IPS DF 19.7 (cell line): ENCODE data around the gene TMED7.
"Not testable (repeated sequence)": the region's sequence is repeated elsewhere in the genome, so short reads cannot be mapped to it uniquely, and the experiment has no call there.

Source experiments
- DNase-seq: peaks from one replicate; pipeline ENCODE4 v3.0.0-alpha.2; 2013; ENCODE audit warnings: low read depth, low spot score

The TMED7 gene

DNA sequence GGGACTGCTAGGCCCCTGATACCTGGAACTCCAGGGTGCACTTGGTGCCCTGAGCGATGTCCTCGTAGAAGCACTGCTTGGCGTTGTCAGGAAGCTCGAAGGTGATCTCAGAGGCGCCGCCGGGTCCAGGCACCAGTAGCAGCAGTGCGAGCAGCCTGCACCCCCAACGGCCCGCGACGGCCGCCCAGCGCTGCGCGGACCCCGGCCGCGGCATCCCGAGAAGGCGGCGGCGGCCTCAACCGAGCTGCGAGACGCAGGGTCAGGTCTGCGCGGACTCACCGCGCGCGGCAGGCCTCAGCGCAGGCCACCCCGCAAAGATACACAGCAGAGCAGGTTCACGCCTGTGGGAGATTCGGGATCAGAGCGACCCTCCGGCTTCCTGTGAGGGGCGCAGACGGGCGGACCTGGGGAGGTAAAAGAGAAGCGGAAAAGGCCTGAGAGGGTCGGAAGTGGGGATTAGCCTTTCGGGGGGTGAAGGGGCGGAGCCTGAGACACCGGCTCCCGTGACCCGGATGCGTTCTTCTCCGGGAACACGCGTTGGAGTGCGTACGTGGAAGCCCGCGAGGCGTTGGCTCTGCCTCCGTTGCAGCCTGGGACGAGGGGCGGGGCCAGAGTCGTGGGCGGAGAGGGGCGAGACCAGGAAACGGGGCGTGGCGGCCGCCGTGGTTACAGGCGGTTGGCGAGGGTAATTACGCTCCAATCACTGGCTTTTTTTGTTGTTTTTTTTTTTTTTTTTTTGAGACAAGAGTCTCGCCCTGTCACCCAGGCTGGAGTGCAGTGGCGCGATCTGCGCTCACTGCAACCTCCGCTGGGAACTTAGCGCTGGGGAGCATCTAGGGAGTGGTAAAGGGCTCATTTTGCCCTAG is at the start of gene TMED7:
TMED7 (minus strand) TSS at position 458 of the 866 bp plus-strand sequence; CDS start at position 214, 244 bp downstream.
- DNase-seq: peak; percentile 86

DNA sequence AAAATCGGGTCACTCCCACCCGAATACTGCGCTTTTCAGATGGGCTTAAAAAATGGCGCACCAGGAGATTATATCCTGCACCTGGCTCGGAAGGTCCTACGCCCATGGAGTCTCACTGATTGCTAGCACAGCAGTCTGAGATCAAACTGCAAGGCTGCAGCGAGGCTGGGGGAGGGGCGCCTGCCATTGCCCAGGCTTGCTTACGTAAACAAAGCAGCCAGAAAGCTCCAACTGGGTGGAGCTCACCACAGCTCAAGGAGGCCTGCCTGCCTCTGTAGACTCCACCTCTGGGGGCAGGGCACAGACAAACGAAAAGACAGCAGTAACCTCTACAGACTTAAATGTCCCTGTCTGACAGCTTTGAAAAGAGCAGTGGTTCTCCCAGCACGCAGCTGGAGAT is 48.9 kb upstream of the TMED7 start:
- DNase-seq: not testable (repeated sequence)

DNA sequence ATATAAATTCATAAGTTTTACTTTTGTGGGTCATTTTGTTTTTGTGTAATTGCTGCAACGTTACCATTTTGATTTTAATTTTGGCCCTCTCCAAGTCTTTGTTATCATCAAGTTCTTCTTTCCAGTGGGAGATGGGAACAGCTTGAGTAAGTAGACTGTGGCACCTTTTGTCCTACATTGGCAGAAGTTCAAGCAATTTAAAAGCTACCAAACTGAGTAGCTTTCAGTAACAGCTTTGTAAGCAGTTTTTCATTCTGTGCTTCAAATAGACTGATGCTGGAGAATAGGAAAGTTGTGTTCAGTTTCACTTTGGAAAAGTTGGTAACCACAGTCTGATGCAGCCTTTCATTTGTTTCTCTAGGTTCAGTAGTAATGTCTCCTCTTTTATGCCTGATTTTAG is 47.8 kb upstream of the TMED7 start:
- no peak for DNase-seq

DNA sequence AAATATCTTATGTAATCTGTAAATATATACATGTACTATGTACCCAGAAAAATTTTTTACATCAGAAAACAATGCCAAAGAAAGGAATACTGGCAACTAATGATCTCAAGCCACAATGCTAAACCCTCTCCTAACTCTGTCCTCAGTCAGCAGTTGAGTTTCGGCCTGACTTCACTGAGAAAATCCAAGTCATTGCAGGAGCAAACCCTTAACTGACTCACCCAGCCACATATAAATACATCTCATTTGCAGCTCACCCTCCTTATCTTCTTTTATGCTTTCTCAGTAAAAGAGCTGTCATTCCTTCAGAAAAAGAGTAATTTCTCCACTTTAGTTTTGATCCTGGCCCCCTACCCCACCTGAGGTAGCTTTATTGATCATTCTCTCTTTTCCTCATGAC is 46.1 kb upstream of the TMED7 start:
- no peak for DNase-seq

DNA sequence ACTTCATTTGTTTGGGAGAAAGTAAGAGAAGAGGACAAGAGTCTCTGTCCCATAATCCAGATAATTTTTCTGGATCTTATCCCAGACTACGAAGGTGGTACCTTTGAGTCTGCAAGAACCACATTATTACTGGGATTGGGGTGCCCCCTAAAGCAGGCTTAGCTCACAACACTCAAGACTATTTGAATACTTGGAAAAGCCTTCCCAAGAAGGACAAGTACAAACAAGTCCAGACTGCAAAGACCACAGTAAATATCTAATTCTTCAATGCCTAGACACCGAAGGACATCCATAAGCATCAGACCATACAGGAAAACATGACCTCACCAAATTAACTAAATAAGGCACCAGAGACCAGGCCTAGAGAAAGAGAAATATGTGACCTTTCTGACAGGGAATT is 40.2 kb upstream of the TMED7 start:
- DNase-seq: no peak

DNA sequence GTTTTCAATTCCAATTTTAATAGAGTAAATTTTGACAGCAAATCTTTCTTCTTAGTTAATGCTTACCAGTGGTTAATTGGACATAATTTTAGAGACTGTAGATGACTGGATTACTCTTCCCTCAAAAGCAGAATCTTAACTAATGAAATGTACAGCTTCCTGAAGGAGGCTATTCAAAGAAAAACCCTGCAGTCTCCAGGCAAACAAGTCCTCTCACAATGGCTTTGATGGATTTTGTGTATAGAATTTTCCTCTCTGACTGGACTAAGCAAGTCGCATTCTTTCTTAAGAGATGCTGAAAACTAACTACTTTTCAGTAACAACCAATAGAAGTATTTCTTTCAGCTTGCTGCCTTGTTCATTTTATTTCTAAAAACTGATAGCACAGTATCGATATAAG is 35.7 kb upstream of the TMED7 start:
- DNase-seq: no peak

DNA sequence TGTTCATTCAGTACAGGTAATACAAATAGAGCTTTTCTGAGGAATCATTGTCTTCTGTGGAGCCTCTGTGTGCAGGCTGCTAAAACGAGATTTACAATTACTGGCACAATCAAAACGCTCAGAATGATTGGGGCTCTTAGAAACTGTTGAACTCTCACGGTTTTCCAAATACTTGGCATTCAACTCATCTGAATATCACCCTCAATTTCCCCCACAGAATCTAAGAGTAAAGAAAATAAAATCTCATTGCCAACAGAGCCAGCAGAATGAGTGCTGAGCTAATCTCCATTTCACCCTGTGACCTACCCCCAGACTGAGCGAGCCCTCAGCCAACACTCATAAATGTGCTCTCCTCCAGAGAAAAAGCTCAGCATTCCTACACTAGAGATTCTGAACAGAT is 35.3 kb upstream of the TMED7 start:
- no peak for DNase-seq

DNA sequence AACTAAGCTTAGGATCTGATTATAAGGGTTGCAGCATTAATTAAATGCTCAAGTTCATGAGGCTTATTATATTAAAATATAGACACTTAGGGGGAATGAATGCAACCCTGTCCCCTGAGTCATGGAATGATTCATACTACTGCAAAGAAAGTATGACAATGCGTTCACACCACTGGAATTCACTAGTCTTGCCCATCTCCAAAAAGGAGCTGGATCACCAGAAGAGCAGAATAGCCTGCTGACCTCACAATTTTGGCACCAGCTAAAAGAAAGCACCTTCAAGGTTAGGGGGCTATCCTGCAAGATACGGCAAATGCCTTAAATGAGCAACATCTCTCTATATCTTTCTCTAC is 32.0 kb upstream of the TMED7 start:
- DNase-seq: no peak

DNA sequence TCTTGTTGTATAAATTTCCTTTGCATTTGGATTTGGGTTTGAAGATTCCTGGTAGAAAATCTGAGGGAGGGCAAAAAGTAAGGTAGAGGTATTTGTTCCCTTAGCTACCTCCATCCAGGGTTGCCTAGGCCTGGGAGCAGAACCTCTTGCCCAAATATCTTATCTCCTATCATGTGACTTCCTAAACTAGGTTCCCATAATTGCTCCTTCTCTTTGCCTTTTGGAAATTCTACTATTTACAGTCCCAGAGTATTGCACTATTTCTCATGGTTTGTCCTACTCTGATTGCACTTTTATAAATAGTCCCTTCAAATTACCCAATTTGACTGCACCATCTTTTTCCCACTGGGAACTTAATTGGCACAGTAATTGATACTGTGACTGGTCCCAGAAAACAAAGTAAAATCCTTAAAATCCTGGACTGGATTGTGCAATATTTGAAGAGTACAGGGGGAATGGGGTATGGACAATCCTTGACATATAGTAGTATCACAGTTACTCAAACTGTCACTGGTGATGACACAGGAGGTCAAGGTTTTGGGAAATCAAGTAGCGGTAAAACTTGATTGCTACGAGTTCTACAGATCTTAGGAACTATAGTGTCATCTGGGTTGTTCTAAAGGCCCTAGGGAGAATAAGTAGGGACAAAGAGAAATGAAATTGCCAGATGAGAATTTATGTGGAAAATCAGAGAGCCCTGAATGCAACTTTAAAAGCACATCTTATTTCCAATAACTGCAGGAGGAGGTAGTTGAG is 31.5 kb upstream of the TMED7 start:
- no peak for DNase-seq

DNA sequence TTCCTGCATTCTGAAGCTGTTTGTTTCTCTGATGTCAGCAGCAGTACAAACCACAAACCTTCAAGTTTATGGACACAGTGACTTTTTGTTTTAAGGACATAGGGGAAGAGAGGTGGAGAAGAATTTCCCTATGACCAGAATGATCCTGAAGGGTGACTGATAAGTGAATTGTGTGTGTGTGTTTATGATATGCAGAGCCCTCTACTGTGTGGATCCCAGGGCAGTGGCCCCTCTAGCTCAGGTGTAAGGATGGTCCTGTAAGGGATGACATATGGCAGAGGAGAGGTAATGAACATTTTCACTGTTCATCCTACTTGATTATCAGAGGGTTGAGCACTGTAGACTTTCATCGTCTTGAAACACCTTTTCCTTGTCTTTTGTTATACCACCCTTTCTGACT is 30.6 kb upstream of the TMED7 start:
- DNase-seq: no peak

DNA sequence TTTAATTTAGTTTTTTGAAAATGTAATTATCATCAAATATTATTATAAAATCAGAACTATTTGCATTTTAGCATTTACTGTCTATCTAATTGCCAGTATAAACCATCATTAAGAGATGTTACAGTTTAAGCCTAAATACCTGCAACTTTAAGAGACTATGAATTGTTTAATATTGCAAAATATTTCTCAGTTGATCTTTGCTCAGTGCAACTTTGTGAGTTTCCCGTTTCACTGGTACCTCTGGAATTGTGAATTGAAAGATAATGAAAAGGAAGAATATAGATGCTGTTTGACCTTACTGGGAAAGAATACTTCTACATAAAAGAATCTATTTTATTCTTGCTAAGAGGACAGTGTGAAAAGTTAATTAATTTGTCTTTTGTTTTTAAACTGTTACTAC is 30.2 kb upstream of the TMED7 start:
- DNase-seq: no peak

DNA sequence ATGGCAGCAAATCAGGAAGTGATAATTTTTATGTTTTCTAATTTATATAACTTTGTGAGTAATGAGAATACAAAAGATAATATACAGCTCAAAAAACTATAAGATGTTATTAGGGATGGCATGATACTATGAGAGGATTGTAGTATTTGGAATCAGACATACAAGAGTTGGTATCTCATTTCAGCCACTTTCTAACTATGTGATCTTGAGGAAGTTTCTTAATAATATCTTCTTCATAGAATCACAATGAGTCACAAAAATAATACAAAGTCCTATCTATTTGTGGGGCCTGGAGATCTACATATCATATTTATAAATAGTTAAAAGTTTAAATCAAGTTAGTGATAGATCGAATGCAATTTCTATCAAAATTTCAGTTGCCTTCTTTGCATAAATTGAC is 23.7 kb upstream of the TMED7 start:
- no peak for DNase-seq

DNA sequence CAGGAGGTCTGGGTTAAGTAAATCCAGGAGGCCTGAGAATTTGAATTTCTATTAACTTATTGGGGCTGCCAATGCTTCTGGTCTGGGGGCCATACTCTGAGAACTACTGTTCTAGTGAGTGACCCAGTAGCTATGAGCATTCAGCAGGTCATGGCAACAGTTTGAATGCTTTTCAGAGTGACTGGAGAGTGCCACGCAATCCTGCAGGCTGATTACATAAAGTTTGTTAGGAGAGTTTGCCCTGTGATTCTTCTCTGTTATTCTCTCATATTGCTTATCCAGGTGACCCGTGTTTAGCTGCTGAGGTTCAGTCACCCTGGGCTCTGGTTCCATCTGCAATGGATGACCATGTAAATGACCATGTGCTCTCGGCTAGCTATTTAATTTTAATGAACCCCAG is 22.2 kb upstream of the TMED7 start:
- no peak for DNase-seq

DNA sequence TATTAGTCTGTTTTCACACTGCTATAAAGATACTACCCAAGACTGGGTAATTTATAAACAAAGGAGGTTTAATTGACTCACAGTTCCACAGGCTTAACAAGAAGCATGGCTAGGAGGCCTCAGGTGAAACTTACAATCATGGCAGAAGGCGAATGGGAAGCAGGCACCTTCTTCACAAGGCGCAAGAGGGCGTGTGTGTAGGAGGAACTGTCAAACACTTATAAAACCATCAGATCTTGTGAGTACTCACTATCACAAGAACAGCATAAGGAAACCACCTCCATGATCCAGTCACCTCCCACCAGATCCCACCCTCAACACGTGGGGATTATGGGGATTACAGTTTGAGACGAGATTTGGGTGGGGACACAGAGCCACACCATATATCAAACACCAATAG is 19.6 kb upstream of the TMED7 start:
- not testable (repeated sequence) for DNase-seq

DNA sequence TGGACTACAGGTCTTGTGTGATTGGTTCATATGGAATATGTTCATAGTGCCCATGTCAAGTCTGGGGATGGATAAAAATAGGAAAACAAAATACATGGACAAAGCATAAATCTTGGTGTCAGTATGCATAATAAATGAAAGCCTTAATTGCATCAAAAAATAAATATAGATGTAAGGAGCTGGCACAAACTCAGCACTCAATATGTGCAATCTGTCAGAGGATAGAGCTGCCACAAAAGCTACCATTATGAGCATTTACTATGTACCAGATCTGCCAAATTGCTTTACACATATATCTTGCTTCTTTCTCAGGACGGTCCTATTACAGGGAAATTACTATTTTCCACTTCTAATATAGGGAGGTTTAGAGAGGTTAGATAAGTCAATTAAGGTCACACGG is 18.2 kb upstream of the TMED7 start:
- DNase-seq: no peak

DNA sequence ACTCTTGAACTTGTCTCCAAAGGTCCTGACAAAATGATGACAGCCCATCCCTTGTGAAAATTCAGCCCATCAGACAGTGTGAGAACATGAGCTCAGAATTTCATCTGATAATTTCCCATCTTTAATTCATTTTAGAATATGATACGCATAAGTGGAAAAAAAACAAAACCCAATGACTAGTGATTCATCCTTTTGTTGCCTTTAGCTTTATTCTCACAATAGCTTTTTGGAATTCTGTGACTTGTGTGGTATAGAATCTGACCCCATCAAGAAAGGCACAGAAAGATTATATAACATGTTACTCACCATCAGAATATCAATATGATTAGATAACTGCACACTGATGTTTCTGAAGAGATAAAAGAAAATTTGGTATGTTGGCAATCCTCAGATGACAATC is 16.1 kb upstream of the TMED7 start:
- no peak for DNase-seq

DNA sequence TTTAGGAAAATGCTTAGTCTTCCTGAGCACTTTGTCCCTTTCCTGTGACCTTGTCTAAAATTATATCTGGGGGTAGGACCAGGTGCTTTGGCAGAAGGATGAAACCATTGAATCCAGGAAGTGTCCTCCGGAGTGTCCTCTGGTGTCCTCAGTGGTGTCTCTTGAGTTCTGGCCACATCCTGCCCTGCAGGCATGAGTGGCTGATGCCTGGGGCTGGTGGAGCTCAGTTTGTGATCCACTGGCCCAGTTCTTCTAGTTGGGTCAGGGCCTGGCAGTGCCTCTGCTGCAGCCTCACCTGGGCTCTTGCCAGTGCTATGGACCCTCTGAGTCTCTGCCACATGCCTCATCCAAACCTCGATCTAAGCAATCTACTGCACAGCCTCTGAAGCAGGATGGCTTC is 14.4 kb upstream of the TMED7 start:
- no peak for DNase-seq

DNA sequence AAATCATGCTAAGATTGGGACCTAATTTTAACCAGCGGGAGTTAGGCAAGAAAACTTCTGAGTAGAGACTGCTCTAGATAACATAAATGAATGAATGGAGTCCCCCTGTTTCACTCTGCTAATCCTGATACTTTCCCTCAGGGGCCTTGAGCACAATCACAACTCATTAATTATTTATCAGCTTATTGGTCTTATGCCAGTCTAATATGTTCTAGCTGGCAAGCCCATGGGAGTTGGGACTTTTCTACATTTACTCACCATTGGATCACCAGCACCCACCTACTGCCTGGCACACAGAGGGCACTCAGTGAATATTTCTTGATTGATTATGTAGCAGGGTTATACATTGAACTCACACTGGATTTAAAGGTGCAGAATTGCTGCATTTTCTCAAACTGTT is 13.5 kb upstream of the TMED7 start:
- DNase-seq: no peak

DNA sequence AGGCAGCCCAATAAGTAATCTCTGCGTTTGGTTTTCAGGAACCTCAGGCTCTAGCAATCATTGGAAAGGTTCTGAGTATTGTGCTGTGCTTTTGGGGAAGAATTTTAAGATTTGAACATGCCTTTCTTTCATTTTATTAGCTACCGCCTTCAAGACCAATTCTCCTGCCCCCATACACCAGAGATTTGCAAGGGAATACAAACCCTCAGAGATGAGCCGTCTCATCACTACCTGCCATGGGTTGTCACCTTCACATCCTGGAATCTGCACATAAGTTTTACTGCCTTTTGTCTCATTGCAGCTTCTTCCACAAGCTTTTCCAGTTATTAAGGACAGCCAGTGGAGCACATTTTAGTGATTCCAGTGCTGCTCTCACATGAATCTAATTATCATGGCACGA is 11.7 kb upstream of the TMED7 start:
- no peak for DNase-seq

DNA sequence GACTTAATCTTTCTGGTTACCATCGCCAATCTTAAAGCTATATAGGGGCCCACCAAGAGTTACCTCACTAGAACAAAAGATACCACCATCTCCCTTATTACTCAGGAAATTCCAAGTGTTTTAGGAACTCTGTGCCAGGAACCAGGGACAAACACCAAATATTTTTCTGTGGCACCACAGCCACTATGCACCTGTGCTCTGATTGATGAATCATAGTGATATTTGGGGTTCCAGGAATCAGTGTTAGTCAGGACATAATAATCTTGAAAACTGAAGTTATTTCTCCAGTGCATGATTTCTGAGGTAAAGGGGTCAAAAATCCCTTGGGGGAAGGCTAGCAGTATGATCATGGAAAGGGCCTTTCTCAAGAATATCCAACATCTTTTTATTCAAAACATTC is 10.2 kb upstream of the TMED7 start:
- DNase-seq: no peak

DNA sequence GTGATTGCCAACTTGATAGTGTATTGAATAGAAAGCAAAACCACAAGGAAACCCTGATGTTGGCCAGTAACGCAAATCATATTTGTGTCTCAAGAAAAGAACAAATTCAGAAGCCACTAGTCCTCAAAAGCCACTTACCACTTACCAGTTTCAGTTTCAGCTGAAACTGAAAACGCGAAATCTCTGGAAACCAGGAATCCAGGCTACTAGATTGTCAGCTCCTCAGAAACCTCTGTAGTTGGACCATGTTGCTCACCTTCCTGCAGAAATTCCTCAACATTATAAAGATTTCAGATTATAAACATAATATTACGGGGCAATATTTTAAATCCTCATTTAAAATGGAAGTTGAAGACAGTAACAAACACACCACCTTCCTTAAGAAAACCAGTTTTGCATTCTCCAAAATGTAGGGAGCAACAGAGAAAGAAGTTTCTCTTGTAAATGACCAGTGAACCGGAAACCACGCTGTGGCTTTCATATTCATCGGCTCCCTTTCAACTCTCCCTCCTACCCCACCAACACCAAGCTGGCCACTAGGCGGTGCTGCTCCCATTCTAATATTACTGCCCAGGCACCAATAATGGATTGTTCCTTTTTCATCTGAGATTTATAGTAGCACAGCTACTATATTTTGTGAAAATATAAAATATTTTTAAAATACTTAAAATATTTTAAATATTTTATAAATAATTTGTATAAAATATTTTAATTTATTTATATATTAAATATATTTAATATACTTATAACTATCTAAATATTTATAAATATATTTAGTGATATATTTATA is 8.7 kb upstream of the TMED7 start:
- peak; percentile 72 for DNase-seq

DNA sequence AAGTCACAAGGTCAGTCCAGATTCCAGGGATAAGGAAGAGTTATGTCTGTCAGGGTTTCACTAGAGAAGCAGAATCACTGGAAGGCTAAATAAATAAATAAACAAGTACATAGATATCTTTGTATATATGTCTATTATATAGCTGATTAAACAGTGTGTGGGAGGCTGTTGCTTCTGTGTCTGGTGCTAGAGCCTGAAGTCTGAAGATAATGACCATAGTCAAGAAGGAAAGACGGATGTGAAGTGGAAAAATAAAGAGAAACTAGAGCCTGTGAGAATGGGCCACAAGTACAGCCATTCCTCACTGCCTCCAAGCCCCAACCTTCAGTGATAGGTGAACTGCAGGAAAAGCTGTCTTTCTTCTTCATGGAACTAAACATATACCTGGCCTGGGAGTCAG is 4.1 kb upstream of the TMED7 start:
- DNase-seq: no peak
